Activated CD8-positive, alpha-beta memory T cell treated with anti-CD3 and anti-CD28 coated beads, Interleukin-2, amount 50 U/mL, for 24 hours (primary cell): ENCODE measurements around the gene TPST1.
"Not testable (repeated sequence)": the region's sequence is repeated elsewhere in the genome, so short reads cannot be mapped to it uniquely, and the experiment has no call there.

Source experiments
- DNase-seq: peaks from one replicate; pipeline ENCODE4 v3.0.0-alpha.2; 2020; ENCODE audit errors: extremely low read depth

The TPST1 gene

GRCh38 chr7:66204822-66205740 lies at the start of gene TPST1:
TPST1 (plus strand) TSS chr7:66205334; CDS start chr7:66240426, 35,092 bp downstream.
- DNase-seq, result peak; percentile 57

- not testable (repeated sequence) for DNase-seq
These were observed 49.1 kb upstream of the TPST1 start for GRCh38 chr7:66156035-66156434.

GRCh38 chr7:66157060-66157459 lies 48.1 kb upstream of the TPST1 start:
- DNase-seq, result no peak

DNA sequence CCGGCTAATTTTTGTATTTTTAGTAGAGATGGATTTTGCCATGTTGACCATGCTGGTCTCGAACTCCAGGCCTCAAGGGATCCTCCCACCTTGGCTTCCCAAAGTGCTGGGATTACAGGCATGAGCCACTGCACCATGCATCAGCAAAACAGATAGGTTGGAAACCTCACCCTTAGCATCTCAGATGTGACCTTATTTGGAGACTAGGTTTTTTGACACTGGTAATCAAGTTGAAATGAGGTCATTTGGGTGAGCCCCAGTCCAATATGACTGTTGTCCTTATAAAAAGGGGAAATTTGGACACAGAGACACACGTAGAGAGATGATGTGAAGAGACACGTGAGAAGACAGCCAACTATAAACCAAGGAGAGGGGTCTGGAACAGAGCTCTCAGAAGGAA lies 42.5 kb upstream of the TPST1 start:
- DNase-seq, result no peak

- DNase-seq, result no peak
These were observed 41.9 kb upstream of the TPST1 start for GRCh38 chr7:66163186-66163610.

DNA sequence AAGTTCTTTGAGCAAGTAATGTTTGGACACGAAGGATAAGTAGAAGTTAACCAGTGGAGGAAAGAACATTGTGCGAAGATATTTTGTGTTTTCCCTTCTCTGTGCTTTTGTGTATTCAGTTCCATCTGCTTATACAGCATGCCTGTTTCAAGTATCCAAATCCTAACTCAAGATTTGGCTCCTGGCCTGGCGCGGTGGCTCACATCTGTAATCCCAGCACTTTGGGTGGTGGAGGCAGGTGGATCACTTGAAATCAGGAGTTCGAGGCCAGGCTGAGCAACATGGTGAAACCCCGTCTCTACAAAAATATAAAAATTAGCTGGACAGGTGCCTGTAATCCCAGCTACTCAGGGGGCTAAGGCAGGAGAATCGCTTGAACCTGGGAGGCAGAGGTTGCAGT lies 40.8 kb upstream of the TPST1 start:
- DNase-seq, result no peak

GRCh38 chr7:66167773-66168387 lies 37.3 kb upstream of the TPST1 start:
- DNase-seq, result no peak

GRCh38 chr7:66169616-66170015 lies 35.5 kb upstream of the TPST1 start:
- no peak for DNase-seq

DNA sequence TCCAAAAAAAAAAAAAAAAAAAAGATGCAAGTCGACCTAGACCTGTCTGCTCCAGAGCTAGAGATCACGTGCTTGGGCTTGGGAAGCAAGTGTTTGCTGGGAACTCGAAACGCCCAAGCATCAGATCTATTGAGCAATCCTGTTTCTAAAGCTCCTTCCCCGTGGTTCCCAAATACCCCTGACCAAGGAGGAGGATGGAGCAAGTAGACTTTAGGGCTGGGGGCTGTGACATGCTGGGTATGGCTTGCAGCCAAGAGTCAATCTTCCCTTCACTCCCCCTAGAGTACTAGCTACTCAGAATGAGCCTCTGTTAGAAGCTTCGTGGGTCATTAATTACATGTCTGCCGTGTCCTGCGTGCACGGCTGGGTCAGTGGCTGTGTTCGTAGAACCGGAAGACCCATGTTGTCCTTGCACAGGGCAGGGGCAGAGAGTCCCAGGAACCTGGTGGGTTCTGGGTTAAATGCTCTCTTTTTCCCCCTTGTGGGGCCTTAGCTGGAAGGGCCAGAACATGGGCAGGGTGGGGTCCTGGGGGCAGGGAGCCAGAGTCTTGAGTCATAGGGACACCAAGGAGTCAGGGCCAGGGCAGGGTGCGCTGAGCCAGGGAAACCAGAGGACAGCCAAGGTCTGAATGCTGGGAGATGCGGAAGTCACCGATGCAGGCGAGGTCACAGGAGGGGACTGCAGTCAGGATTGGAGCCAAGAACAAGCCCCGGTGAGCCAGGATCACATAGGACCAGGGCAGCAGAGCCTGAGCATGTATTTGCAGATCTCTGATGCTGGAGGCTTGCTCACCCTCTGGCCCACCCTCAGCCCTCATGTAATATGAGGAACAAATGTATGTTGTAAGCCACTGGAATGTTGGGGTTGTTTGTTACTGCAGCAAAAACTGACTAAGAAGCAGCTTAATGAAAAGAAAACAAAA lies 34.6 kb upstream of the TPST1 start:
- no peak for DNase-seq

- not testable (repeated sequence) for DNase-seq
These were observed 32.4 kb upstream of the TPST1 start for GRCh38 chr7:66172536-66173401.

- no peak for DNase-seq
These were observed 31.3 kb upstream of the TPST1 start for GRCh38 chr7:66173856-66174255.

DNA sequence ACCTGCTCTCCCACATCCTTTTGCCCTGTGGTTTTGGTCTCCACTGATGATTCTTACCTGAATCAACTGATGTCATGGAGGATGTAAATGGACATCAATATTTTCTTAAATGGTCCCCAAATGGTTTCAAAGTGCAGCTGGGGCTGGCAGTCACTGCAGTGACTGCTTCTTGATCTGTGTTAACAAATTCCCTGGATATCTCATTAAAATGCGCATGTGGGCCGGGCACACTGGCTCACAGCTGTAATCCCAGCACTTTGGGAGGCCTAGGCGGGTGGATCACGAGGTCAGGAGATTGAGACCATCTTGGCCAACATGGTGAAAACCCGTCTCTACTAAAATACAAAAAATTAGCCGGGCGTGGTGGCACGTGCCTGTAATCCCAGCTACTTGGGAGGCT lies 30.1 kb upstream of the TPST1 start:
- not testable (repeated sequence) for DNase-seq

- no peak for DNase-seq
These were observed 28.2 kb upstream of the TPST1 start for GRCh38 chr7:66176914-66177313.

- DNase-seq, result no peak
These were observed 26.9 kb upstream of the TPST1 start for GRCh38 chr7:66178258-66178657.

- no peak for DNase-seq
These were observed 23.8 kb upstream of the TPST1 start for GRCh38 chr7:66181329-66181728.

DNA sequence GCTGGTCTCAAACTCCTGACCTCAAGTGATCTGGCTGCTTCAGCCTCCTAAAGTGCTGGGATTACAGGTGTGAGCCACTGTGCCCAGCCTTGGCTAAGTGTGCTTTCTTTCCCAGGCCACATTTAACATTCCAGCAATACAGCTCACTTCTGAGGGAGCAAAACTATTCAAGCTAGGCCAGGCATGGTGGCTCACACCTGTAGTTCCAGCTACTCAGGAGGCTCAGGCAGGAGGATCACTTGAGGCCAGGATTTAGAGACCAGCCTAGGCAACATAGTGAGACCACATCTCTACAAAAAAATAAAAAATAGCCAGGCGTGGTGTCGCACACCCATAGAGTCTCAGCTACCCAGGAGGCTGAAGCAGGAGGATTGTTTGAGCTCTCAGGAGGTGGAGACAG lies 23.3 kb upstream of the TPST1 start:
- no peak for DNase-seq

DNA sequence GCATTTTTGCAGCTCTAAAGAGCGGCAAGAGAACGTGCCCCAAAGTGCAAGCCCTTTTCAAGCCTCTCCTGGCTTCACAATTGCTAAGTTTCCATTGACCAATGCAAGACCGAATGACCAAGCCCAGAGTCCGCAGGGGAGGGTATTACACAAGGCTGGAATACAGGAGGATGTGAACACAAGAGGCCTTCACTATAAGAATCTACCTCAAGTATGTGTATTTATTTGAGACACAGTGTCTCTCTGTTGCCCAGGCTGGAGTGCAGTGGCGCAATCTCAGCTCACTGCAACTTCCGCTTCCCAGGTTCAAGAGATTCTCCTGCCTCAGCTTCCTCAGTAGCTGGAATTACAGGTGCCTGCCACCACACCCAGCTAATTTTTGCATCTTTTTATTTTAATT lies 22.2 kb upstream of the TPST1 start:
- DNase-seq, result no peak

DNA sequence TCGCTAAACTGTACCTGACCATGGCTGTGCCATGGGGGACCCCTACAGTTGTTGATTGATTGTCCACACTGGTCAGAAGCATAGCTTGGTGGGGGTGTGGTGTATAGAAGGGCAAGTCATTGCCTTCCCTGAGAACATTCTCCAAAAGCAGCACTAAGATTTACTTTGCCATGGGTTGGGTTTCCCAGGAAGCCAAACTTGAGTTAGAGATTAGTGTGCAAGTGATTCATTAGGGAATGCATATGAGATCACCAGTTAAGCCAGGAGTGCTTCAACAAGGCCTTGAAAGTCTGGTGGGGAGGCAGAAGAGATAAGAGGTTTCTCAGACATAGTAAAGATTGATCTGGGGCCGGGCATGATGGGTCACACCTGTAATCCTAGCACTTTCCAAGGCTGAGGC lies 21.4 kb upstream of the TPST1 start:
- DNase-seq, result no peak

DNA sequence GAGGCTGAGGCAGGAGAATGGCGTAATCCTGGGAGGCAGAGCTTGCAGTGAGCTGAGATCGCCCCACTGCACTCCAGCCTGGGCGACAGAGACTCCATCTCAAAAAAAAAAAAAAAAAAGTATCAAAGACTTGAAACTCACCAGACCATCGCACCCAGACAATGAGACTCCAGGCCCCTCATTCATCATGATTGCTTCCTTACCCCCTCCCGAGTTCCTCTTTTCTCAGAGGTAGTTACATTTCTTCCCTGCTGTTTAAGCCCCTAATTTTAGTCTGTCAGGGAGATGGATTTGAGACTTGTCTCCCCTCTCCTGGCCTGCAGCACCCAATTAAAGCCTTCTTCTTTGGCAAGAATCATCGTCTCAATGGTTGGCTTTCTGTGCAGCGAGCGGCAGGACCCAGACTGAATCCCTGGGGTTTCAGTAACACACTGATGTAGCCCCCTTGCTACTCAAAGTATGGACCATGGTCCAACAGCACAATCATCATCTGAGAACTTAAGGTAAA lies 19.4 kb upstream of the TPST1 start:
- DNase-seq, result no peak

DNA sequence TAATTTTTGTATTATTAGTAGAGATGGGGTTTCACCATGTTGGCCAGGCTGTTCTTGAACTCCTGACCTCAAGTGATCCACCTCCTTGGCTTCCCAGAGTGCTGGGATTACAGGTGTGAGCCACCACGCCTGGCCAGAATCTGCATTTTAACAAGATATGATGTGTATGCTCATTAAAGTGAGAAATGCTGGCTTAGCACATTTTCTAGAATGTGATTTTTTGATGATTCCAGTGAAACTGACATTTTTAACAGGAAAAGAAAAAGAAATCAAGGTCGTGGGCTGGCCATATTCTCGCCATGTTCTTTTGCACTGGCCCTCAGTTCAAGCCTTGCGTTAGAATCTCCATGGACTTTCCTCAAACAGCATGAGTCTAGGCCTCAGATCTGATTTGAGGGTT lies 18.1 kb upstream of the TPST1 start:
- DNase-seq, result no peak

GRCh38 chr7:66187905-66188304 lies 17.2 kb upstream of the TPST1 start:
- DNase-seq, result no peak
